Measurements from ENCODE around the gene TRAIP. TPM values are rescaled to one million over a fixed set of nuclear protein-coding genes. Genes with fewer than 3 reads are reported as not detected.

TRAIP gene
- total RNA-seq, 1 experiment from 2014 or later: 20.6 TPM

GRCh38 chr3:49855662-49856061, 702 bp downstream of the TRAIP start:
- Histone ChIP-seq H3K27ac (no peak overlapping the region), H3K79me2 (ENCODE audit: low read depth) (peaks cover 19% of the 10 kb centered on the region), H3K4me3 (peak overlapping the region; percentile 80), H3K9me2 (ENCODE audit: insufficient read depth) (no peaks in the 10 kb centered on the region), H4K20me1 (ENCODE audit: insufficient read depth) (no peaks in the 10 kb centered on the region), H3K36me3 (ENCODE audit: low read depth) (no peaks in the 10 kb centered on the region), H3K27me3 (ENCODE audit: insufficient read depth, low read depth) (no peaks in the 10 kb centered on the region; the same call in 1 of the 2 replicates), H3K4me1 (replicated peaks; ENCODE audit: insufficient read depth) (0 out of 2 replicates have a peak, but pooled peaks cover 3% of the 10 kb centered on the region), H2AFZ (peak overlapping the region; percentile 86; the same call in 1 of the 2 replicates), H3F3A (ENCODE audit: insufficient read depth, low read depth) (no peaks in the 10 kb centered on the region), H3K9me3 (ENCODE audit: insufficient read depth, low read depth) (no peaks in the 10 kb centered on the region), H3K4me2 (peak overlapping the region; percentile 83)
- TF ChIP-seq EZH2 (IDR thresholded peaks at IDR 0.05; ENCODE audit: low read depth) (no peak), CTCF (conservative IDR thresholded peaks at IDR 0.05) (no peak)
- ChIA-PET POLR2A (ENCODE audit: unreplicated experiment) (no interaction called here), CTCF (no interaction called here)
- DNase-seq: no peak
- intact Hi-C loops (cut with micrococcal nuclease; ENCODE audit: unreplicated experiment): loop anchor here (1.0 kb wide), 1 partner anchor 49 kb away; no protein-coding TSS in a partner anchor
- no TSS peak for BruUV-seq (replicated peaks)

- Histone ChIP-seq H2AFZ (no peak overlapping the region), H3F3A (ENCODE audit: insufficient read depth, low read depth) (no peaks in the 10 kb centered on the region), H3K27me3 (ENCODE audit: insufficient read depth, low read depth) (no peaks in the 10 kb centered on the region), H3K36me3 (ENCODE audit: low read depth) (0 out of 2 replicates have a peak, but pooled peaks cover 3% of the 10 kb centered on the region), H3K27ac (no peak overlapping the region), H3K9me3 (ENCODE audit: insufficient read depth, low read depth) (no peaks in the 10 kb centered on the region), H3K4me3 (no peak overlapping the region), H4K20me1 (ENCODE audit: insufficient read depth) (no peaks in the 10 kb centered on the region), H3K79me2 (ENCODE audit: low read depth) (no peaks in the 10 kb centered on the region), H3K9me2 (ENCODE audit: insufficient read depth) (no peaks in the 10 kb centered on the region), H3K4me2 (no peak overlapping the region), H3K4me1 (replicated peaks; ENCODE audit: insufficient read depth) (no peaks in the 10 kb centered on the region)
- BruUV-seq (replicated peaks): no TSS peak
- no peak for TF ChIP-seq EZH2 (IDR thresholded peaks at IDR 0.05; ENCODE audit: low read depth)
- TF ChIP-seq CTCF (conservative IDR thresholded peaks at IDR 0.05): no peak
- intact Hi-C loops (cut with micrococcal nuclease; ENCODE audit: unreplicated experiment): no loop called here
- CTCF ChIA-PET: no interaction called here
- POLR2A ChIA-PET (ENCODE audit: unreplicated experiment): interaction anchor here (0.7 kb wide), 1 partner anchor 340 kb away, joined by 4 read pairs; no protein-coding TSS in a partner anchor
- no peak for DNase-seq
Measured at GRCh38 chr3:49845694-49846093, 10.7 kb downstream of the TRAIP start.

- H3K9me2 ChIP-seq (ENCODE audit: insufficient read depth): no peaks in the 10 kb centered on the region
- H3K36me3 ChIP-seq (ENCODE audit: low read depth): 0 out of 2 replicates have a peak, but pooled peaks cover 3% of the 10 kb centered on the region
- no peak overlapping the region for H2AFZ ChIP-seq
- H3K4me3 ChIP-seq: no peak overlapping the region
- no peaks in the 10 kb centered on the region for H3K27me3 ChIP-seq (ENCODE audit: insufficient read depth, low read depth)
- H3F3A ChIP-seq (ENCODE audit: insufficient read depth, low read depth): no peaks in the 10 kb centered on the region
- H3K9me3 ChIP-seq (ENCODE audit: insufficient read depth, low read depth): no peaks in the 10 kb centered on the region
- TF ChIP-seq EZH2 (IDR thresholded peaks at IDR 0.05; ENCODE audit: low read depth): no peak
- no peak for TF ChIP-seq CTCF (conservative IDR thresholded peaks at IDR 0.05)
- no peak overlapping the region for H3K27ac ChIP-seq
- DNase-seq: no peak
- no peaks in the 10 kb centered on the region for H4K20me1 ChIP-seq (ENCODE audit: insufficient read depth)
- H3K79me2 ChIP-seq (ENCODE audit: low read depth): no peaks in the 10 kb centered on the region
- ChIA-PET CTCF (no interaction called here), POLR2A (ENCODE audit: unreplicated experiment) (interaction anchor here (0.7 kb wide), 1 partner anchor 339 kb away, joined by 4 read pairs; no protein-coding TSS in a partner anchor)
- no TSS peak for BruUV-seq (replicated peaks)
- H3K4me1 ChIP-seq (replicated peaks; ENCODE audit: insufficient read depth): no peaks in the 10 kb centered on the region
- intact Hi-C loops (cut with micrococcal nuclease; ENCODE audit: unreplicated experiment): no loop called here
- no peak overlapping the region for H3K4me2 ChIP-seq
Measured at GRCh38 chr3:49844464-49845183, 11.7 kb downstream of the TRAIP start.
